NCI-H2196 (cell line): ENCODE data around the gene LHX1.

Experiments used
- DNase-seq: peaks from one replicate; lab custom pipeline; 2025; ENCODE audit not compliant: unreplicated experiment; lab: John Stamatoyannopoulos, UW

The LHX1 gene

GRCh38 chr17:36937959-36938565, 787 bp downstream of the LHX1 start:
- no peak for DNase-seq

- no peak for DNase-seq
These were observed 1.3 kb downstream of the LHX1 start for GRCh38 chr17:36938566-36939051.

- DNase-seq = no peak
These were observed 2.0 kb downstream of the LHX1 start for GRCh38 chr17:36939052-36939801.

- no peak for DNase-seq
These were observed 2.6 kb downstream of the LHX1 start for GRCh38 chr17:36939802-36940312.

GRCh38 chr17:36940313-36941264, 3.3 kb downstream of the LHX1 start:
- no peak for DNase-seq

- no peak for DNase-seq
These were observed 4.2 kb downstream of the LHX1 start for GRCh38 chr17:36941265-36942010.

GRCh38 chr17:36942019-36942599, 4.8 kb downstream of the LHX1 start:
- DNase-seq = no peak

- no peak for DNase-seq
These were observed 5.4 kb downstream of the LHX1 start for GRCh38 chr17:36942631-36943125.

- DNase-seq = no peak
These were observed 6.2 kb downstream of the LHX1 start for GRCh38 chr17:36943250-36944191.

GRCh38 chr17:36944553-36944952, 7.3 kb downstream of the LHX1 start:
- no peak for DNase-seq

GRCh38 chr17:36945140-36945539, 7.9 kb downstream of the LHX1 start:
- DNase-seq = no peak

- no peak for DNase-seq
These were observed 8.9 kb downstream of the LHX1 start for GRCh38 chr17:36945959-36946725.

- no peak for DNase-seq
These were observed 9.4 kb downstream of the LHX1 start for GRCh38 chr17:36946726-36947091.

- peak; percentile 59 for DNase-seq
These were observed 10.8 kb downstream of the LHX1 start for GRCh38 chr17:36947922-36948716.

- DNase-seq = peak; percentile 85
These were observed 11.6 kb downstream of the LHX1 start, which contains the start of gene AATF for GRCh38 chr17:36948717-36949460. TSS of gene AATF (plus strand) at chr17:36948954. CDS start at chr17:36949126, 172 bp downstream.

GRCh38 chr17:36949461-36949927, 12.2 kb downstream of the LHX1 start:
- DNase-seq = no peak
